Measurements from ENCODE around the gene TBX15.
"Not testable (repeated sequence)": the region's sequence is repeated elsewhere in the genome, so short reads cannot be mapped to it uniquely, and the experiment has no call there.

Gene TBX15

DNA sequence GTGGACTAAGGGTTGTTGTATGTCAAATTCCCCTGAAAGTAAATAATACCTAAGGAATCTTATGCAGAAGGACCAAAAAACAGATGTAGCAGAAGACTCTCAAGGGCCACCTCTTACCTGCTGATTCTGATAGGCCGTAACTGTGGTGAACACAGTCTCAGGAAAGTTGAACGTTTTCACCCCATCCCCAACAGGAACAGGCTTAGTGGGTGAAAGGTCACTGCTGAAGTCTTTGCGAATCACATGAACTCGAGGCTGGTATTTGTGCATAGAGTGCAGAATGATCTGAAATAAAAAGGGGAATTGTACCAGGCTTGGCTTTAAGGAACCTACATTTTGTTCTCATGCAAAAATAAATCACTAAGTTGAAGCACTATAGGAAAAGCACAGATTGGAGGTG, 64.8 kb downstream of the TBX15 start:
- no peak for DNase-seq

GRCh38 chr1:118921994-118922393, 66.1 kb downstream of the TBX15 start:
- DNase-seq = no peak

DNA sequence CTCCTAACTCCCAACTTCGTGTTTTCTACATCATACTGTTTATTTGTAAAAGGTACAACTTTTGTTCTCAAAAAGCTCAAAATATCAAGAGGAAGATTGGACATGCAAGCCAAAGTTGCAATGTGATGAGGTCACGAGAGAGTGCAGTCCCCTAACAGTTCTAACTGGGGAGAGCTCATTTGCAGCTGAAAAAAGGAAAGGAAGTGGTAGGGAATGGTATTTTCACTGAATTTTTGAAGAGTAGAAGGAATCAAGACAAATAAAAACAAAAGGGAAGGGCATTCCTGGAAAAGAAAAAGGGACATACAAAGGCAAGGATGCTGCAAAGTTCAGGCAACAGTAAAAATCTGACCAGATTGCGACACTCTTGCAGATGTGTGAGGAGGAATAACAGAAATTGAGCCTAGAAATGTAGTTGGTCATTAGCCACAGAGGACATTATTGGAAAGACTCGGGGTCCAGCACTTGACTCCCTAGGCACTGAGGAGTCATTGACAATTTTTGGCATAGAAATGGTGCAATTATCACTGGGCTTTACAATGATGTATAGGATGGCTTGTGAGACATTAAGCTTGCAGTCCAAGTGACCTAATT, 67.9 kb downstream of the TBX15 start:
- no peak for DNase-seq

DNA sequence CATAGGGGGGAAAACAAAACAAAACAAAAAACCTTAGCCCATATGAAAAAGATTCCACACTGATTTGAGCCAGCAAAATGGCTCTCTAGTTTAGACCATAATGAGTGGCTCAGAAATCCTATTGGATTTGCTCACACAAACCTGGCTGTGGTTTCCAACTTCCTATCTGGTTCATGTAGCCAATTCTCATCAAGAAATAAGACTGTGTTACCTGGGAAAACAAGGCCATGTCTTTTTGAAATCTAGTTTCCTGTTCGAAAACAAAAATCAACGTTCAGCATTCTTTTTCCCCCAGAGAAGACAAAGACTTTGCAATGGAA, 69.2 kb downstream of the TBX15 start:
- no peak for DNase-seq

DNA sequence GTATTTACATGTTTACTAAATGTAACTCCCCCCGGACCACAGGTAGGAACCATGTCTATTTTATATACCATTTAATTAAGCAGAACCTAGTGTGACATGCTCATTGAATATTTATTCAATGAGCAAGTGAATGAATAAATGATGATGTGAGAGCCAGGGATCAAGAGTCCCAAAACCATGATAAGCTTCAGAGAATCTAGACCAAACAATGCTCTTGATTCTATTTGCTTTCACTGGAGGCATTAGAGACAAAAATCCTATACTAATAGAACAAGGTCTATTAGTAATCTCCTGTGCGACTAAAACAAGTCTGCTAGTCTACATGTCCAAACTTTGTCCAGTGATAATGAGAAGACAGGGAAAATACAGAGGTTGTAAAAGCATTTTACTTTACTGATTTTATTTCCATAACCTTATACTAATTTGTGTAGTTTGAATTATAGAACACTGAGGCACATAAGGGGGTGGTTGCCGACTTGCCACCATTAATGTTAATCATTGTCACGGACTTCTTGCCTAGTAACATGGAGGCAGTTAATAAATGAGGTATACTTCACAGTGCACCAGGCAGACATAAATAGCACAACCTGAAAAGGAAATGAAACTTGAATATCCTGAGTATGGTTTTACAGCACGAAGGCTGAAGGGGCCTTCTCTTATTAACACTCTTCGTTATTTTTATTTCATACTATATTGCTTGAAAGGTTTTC, 69.8 kb downstream of the TBX15 start:
- DNase-seq = no peak

- not testable (repeated sequence) for DNase-seq
Observed at GRCh38 chr1:118916346-118916745, 71.8 kb downstream of the TBX15 start.

DNA sequence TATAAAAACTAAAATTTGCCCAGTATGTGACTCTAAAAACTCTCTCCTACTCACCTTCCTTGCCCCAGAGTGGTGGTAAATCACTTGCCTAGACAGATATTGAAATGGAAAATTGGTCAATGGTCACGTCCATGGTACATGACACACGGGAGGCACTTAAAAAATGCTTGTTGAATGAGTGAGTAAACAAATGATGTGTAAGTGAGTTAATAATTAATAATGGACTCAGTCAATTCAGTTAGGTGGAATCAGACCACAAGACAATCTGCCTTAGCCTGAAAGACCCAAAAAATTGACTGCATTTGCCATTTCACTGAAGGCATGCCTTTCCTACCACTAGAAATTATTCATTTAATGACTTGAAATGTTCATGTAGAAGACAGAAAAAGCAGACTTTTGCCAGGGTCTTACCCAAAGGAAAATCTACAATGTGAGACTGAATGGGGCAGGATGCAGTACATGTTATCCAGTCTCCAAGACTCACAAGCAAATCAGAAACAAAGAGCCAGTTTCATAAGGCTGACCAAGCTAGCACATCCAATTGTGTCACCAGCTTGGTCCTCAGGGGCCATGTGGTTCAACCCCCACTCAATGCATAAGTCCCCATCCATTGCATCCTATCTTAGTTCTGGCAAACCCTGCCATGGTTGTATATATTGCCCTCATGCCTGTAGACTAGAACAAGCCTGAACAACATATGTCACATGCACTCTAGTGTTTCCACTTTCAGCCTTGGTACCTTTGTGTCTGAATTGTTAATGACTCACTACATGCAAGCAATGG, 73.6 kb downstream of the TBX15 start:
- peak; percentile 84 for DNase-seq

DNA sequence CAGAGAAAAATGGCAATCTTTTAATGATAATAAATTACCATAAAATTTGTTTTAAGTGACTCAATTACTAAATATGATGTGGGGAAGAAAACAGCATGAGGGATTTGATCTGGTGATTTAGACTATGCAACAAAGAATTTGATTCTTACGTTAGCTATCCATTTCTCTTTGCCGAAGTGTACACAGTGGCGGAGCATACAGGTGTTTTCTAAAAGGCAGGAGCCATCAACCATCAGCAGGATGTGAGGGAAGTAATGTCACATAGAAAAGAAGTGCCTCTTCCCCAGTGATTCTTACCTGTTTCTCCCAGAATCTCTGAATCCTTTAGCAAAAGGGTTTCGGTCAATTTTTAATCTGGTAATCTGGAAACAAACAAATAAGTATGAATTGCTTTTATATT, 74.3 kb downstream of the TBX15 start:
- DNase-seq = peak; percentile 29

DNA sequence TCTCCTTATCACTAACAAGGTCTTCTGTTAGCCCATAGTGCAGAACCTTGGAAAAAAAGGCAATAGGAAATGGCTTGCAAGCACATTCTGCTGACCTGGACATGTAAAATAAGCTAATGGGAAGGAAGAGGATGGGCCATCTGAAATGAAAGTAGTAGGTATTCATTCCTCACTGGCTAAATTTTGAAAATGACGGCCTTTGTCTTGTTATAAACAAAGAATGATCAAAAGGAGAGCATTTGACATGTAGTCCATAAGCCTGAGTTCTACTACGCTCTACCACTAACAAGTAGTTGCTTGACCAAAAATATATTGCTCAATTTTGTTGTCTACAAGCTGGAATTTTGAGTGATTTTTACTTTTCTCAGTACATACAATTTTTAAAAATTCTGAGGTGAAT, 75.6 kb downstream of the TBX15 start:
- DNase-seq = no peak

- DNase-seq = no peak
Observed at GRCh38 chr1:118911571-118911970, 76.6 kb downstream of the TBX15 start.

- DNase-seq = no peak
Observed at GRCh38 chr1:118907466-118907865, 80.7 kb downstream of the TBX15 start.

DNA sequence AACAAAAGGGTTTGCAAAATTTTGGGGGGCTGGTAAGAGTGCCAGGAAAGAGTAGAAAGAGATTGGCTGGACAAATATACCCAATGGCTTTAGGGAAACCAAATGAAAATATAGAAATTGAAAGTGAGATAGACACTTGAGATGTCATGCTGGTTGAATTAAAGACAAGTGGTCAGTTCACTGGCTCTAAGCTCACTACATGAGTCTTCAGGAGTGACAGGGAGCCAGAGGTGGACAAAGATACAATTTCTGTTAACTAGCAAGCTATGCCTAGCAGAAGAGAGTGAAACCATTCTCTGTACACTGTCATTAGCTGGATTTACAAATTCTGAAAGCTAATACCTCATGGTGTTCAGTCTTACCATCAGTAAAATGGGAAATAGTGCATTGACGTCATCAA, 82.5 kb downstream of the TBX15 start:
- DNase-seq = no peak

- DNase-seq = no peak
Observed at GRCh38 chr1:118905196-118905595, 82.9 kb downstream of the TBX15 start.

DNA sequence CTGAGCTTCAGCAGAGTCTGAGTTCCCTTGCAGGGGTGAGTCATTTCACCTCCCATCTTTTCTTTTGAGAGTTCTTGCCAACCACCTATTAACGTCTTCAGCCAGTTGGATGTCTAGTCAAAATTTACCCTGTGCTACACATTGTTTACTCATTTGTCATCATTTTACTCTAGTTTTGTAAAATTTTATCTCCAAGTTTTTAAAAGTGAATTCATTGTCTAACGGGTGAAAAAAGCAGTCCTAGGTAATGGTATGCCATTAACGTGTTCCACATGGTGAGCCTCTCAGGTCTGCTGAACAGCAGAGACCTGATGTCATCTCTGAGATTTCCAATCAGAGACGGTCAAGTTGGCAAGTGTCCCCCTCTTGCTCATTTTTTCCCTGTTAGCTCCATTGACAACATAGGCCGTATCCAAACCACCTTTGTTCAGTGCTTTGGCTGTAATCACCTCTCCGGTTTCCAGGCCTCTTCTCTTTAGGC, 85.4 kb downstream of the TBX15 start:
- DNase-seq = no peak

DNA sequence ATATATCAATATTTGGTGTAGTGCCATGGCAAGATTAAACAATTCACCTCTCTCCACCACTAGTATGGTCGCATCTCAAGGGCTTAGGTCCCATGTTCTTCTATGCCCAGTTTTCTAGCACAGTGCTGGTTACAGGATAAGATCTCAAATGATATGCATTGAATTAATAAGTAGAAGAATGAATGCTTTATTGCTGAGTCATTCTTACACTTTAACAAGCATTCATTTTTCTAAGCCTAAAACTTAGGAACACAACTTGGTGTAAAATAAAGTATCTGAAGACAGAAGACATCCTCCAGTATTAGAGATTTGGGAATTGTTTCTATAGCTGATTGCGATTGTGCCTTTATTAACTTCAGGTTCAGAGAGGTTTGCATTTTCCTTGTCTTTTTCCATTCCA, 85.8 kb downstream of the TBX15 start:
- no peak for DNase-seq

GRCh38 chr1:118900643-118901440, 87.3 kb downstream of the TBX15 start:
- no peak for DNase-seq

GRCh38 chr1:118899340-118899739, 88.8 kb downstream of the TBX15 start:
- DNase-seq = no peak

- no peak for DNase-seq
Observed at GRCh38 chr1:118898712-118899111, 89.4 kb downstream of the TBX15 start.

GRCh38 chr1:118896416-118896815, 91.7 kb downstream of the TBX15 start:
- DNase-seq = no peak

DNA sequence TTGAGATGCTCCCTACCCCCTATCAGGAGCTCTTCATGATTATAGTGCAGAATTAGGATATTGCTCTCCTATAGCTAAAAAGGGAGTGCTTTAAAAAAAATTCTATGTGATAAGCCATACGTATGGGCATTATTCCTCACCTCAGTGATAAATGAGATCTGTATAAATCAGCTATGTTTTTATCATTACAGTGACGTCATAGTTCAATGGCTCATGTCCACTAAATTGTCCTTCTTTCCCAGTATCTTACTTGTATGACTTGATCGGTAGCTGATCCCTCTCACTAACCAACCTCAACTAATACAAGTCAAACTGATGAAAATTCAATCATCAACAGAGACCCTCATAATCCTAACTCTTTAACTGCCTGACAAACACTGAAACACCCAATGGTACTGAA, 93.3 kb downstream of the TBX15 start:
- no peak for DNase-seq

DNA sequence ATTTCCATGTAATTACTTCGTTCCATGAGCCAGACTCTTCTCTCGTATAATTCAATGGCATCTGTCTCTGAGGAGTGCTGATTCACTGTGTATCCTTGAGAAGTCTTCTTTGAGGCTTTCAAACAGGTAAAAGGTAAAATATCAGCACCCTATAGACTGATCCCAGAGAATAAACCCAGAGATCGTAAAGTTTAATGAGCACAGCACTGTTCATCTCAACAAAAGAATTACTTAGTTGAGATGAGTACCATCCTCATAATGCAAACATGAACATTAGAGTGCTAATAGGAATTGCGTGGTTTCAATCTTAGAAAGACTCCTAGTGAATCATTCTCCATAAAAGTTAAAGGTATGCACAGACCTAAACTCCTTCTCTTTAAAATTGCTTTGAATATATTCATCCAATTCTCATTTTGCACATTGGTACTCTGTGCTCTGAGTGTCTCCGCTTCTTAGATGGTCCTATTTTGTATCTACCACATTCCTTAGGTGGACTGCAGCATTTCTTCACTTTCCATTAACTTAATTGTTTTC, 97.2 kb downstream of the TBX15 start:
- no peak for DNase-seq

DNA sequence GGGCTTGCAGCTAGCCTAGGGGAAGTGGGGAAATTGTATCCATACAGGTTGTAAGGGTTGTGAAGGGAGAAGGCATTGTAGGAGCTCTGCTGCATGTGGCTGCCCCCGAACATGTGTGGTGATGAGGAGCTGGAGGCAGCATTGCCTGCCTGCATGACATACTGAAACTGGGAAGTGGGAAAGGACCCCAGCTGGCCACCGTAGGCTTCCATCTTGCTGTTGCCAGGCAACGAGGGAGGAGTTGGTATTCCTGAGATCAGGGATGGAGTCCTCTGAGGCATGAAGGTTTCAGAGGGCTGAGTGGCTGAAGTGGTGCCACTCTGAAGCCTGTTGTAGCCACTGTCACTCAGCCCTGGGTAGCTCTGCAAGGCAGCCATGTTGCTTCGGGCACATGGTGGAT, 103.2 kb downstream of the TBX15 start:
- DNase-seq = no peak

DNA sequence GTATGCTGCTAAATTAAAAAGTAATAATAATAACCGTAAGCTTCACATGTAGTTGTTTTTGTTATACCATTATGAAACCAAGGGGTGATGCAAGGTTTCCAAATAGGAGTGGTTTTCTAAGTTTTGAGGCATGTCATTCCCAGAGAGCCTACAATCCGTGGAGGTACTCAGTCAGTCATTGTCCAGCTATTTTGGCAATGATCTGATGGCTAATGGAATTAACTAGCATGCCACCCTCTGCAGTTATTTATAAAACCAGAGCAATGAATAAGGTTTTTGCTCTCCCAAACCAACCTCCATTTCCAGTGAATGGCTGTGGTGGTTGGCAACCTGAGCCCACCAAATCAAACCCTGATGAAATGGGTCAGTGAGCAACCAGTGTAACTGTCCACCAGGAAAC, 106.4 kb downstream of the TBX15 start:
- no peak for DNase-seq
